CD4-positive, alpha-beta T cell treated with Interleukin-4 for 4 hours (primary cell): ENCODE data around the gene DDX1.

ENCODE experiments used
- DNase-seq: peaks from one replicate; pipeline ENCODE4 v3.0.0-alpha.2; 2020

The DDX1 gene

GRCh38 chr2:15563227-15564100 is 28.2 kb upstream of the DDX1 start:
- no peak for DNase-seq

GRCh38 chr2:15565392-15565791 is 26.3 kb upstream of the DDX1 start:
- no peak for DNase-seq

DNA sequence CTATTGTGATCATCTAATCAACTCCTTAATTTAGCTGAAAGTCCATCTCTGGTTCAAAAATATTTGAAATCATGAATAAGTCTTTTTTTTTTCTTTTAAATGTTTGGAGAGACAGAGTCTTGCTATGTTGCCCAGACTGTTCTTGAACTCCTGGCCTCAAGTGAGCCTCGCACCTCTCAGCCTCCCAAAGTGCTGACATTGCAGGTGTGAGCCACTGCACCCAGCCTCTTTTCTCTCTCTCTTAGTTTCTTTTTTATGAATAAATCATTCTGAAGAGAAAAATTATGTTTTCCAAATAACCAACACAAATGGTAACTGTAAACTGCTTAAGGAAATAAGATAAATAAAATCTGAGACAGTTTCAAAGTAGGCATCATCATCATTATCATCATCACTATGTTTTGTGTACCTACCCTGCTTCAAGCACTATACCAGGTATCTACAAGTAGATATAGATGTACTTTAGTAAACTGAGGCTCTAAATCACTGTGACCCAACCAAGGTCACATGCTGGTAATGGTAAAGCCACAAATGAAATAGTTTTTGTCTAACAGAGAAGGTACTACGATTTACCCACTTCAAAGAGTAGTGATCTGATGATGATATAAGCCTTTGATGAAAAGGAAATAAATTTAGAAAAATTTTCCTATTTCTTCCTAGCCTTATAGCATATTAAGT is 25.5 kb upstream of the DDX1 start:
- DNase-seq = no peak

GRCh38 chr2:15566912-15567311 is 24.8 kb upstream of the DDX1 start:
- no peak for DNase-seq

DNA sequence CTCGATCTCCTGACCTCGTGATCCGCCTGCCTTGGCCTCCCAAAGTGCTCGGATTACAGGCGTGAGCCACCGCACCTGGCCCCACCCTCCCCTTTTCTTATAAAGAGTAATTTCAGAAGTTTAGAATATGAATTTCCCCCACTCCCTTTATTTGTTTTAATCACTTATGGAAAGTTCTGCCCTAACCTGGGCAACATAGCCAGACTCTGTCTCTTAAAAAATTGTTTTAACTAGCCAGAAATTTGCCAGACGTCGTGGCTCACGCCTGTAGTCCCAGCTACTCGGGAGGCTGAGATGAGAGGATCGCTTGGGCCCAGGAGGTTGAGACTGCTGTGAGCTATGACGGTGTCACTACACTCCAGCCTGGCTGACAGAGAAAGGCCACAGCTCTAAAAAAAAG is 22.8 kb upstream of the DDX1 start:
- DNase-seq = no peak

GRCh38 chr2:15570104-15570503 is 21.6 kb upstream of the DDX1 start:
- DNase-seq = no peak

DNA sequence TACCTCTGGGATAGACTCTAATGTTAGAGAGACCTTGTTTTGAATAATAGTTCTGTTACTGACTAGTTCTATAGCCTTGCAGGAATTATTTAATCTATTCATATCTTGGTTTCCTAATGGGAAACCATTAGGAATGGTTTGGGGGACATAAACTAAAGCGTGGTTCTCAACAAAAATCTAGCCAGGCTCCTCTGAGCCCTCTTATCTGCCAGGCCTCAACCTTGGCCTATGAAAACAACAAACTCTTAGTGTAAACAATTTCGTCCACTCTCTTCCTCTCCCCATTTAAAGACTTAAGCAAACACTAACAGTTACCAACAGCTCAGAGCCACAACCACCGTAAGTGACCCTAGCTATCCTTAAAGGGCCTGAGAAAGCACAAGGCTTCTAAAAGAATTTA is 19.9 kb upstream of the DDX1 start:
- no peak for DNase-seq

GRCh38 chr2:15577071-15577735 is 14.5 kb upstream of the DDX1 start:
- peak; percentile 80 for DNase-seq

DNA sequence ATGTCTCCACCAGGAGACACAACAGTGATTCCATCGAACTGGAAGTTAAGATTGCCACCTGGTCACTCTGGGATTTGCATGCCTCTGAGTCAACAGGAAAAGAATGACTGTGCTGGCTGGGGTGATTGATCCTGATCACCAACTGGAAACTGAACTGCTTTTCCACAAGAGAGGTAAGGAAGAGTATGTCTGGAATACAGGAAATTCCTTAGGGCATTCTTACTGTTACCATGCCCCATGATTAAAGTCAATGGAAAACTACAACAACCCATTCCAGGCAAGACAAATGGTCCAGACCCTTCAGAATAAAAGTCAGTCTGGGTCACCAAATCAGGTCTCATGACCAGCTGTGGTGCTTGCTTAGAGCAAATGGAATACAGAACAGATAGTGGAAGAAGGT is 12.0 kb upstream of the DDX1 start:
- no peak for DNase-seq

DNA sequence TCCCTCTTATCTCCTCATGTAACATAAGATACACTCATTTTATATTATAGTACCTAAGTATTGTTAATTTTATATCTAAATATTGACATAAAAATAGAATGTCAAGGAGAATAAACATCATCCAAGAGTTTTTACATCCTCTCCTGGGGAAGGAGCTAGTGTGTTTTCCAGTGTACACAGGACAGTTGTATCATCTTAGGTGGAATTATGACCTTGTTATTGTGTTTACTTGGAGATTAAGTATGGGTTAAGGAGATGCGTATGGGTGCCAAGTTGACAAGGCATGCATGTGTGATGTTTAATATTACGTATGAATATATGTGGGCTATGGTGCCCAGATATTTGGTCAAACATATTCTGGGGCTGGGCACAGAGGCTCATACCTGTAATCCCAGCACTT is 11.2 kb upstream of the DDX1 start:
- no peak for DNase-seq

DNA sequence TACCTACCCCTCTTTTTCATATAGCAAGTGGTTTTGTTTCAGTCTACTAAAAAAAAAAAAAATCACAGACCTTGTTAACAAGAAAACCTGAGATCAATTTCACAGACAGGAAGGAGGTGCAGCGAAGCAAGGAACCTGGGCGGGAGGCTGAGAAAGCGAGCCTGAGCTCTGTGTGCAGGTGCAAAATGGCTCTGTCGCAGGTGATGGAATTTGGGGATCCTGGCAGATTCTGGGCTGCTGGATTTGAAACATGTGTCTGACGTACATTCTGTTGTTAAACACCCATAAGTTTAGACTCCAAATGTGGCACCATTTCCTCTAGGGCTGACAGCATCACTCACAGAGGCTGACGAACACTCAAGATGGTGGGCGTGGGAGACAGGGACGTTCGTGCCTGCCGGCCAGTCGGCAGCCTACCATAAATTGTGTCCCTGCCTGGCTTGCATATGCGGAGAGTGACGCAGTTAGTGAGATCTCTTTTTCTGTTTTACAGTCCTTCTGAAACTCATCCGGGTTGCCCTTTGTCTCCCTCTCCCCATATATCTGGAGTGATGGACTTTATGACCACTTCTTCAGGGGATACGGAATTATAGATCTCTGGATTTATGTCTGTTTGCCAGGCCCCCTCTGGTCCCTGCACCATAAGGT is 8.8 kb upstream of the DDX1 start:
- no peak for DNase-seq

DNA sequence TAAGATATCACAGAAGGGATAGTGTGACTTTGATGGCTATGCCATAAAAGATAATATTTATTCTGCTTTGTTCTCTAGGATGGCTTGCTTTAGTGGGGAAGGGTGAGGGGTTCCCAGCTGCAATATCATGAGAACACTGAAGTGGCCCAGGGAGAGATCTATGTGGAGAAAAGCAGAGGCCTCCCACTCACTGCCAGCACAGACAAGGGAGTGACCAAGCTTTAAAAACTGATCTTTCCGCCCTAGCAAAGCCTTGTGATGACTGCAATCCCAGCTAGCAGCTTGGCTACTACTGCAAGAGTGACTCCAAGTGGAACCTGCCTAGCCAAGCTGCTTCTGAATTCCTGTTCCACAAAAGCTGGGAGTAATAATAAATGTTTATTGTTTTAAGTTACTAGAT is 7.8 kb upstream of the DDX1 start:
- DNase-seq = no peak

- DNase-seq = no peak
Observed at GRCh38 chr2:15584316-15584715, 7.4 kb upstream of the DDX1 start.

DNA sequence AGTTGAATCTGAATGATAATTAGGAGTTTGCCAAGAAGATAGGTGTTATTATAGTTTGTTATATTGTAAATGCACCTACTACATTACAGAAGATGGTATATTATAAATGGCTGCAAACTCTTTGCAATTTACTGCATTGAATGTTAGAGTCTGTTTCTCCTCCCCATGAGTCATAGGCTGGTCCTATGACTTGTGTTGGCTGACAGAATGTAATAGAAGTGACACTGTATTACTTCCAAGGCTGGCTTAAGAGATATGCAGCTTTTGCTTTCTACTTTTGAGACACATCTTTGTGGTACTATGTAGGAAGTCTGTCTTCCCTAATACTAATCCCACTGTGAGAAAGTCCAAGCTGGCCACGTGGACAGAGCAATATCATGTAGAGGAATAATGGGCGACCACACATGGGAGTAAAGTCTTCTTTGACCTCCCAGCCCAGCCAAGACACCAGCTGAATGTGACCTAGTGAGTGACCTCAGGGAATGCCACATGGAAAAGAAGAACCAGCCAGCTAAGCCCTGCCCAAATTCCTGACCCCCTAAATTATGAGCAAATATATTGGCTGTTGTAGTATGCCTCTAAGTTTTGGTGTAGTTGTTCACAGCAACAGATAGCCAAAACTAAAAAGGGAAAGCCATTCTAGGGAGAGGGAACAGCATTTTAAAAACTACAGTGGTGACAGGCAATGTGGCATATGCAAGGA is 6.8 kb upstream of the DDX1 start:
- DNase-seq = no peak

GRCh38 chr2:15588329-15588919 is 3.2 kb upstream of the DDX1 start:
- DNase-seq = no peak

GRCh38 chr2:15591373-15591691 is 336 bp upstream of the DDX1 start:
- no peak for DNase-seq

DNA sequence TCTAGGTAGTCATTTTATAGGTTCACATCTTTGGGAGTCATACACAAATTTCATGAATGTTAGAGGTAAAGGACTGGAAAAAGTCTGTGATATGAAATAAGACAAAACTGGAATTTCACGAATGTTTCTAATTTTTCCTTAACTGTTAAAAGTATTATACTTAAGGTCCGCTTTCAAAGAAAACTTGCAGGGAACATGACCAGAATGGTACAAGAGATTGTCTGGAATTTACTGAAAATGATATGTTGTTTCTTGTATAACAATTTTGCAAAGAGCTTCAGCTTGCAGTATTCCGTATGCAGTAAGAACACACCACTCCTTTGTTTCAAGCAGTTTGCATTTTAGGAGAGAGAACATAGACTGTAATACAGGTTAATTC is 1.6 kb downstream of the DDX1 start:
- no peak for DNase-seq

DNA sequence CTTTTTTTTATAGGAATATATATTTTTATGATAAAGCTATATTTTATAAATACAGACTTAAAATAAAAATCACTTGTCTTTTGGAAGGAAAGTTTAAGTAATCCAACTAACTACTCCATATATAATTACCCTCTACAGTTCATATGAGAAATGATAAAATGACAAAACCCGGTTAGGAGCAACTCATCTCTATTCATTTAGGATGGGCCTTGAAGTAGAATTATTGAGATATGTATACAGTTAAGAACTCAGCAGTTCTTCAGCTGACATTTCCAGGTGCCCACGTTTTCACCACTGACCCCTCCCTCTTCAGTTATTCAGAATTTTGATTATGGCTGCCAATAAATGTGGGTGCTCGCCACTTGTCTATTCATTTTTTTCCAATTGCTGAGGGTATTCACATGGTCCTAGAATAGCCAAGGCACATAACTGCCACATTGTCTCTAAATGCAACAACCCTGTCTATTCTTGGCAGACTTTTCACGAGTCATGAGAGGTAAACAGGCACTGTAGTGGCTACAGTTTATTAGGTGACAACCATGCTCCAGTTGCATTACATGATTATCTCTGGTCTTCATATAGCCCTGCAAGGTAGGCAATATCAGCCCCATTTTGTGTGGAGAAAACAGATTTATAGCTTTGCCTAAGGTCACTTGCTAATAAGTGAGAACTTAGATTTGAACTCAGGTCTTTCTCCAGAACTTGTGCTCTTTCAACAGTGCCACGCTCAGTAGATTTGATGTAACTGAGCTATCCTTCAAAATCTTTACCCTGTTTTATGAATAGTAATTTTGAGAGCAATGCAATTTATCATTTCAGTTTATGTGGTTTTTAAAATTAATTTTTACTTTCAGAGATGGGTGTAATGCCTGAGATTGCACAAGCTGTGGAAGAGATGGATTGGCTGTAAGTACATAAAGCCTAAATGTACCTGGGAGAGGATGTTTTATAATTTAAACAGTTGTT is 2.9 kb downstream of the DDX1 start:
- no peak for DNase-seq

- no peak for DNase-seq
Observed at GRCh38 chr2:15595342-15595905, 3.8 kb downstream of the DDX1 start.

DNA sequence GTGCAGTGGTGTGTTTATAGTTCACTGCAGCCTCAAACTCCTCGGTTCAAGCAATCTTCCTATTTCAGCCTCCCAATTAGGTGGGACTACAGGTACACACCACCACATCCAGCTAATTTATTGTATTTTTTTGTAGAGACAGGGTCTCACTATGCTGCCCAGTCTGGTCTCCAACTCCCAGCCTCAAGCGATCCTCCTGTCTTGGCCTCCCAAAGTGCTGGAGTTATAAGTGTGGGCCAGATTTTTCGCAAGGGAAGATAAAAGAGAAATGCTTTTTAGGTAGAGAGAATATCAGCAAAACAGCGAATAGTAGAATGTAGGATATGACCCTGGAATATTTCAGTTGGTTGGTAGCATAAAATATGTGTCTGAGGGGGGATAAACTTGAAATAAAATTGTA is 4.3 kb downstream of the DDX1 start:
- no peak for DNase-seq

DNA sequence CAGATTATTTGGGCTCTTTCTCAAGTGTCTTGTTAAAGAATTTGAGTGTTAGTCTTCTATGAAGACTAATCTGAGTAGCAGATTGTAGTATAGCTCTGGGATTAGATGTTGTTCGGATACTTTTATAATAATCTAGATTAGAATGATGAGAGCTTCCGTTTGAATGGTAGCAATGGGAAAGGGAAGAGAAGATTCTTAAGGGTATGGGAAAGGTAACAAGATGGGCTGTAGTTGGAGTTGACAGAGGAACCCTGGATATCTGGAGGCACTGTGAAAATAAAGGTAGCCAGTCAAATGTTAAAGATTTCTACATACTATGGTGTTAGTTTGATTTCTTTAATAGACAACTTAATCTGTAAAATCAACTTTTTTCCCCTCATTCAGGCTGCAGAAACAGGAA is 4.7 kb downstream of the DDX1 start:
- no peak for DNase-seq
